GM12878 (cell line): ENCODE data around the gene HOXC9. TPM values are rescaled to one million over a fixed set of nuclear protein-coding genes. Genes with fewer than 3 reads are reported as not detected.
A peak's percentile ranks its signal among the peaks of the same experiment; 100 is the strongest.

Experiments used
- ATAC-seq: fragments of 200-7000 bp; cut with Tn5 transposase; 3 replicates; pipeline ENCODE4 v1.9.1; 2020; ENCODE audit warnings: mild to moderate bottlenecking, moderate library complexity
- BruUV-seq: library from RNA; stranded (reverse); fragments of 400-500 nt; replicated peaks from 2 replicates; lab custom pipeline; 2021; lab: Mats Ljungman, UMichigan
- CTCF ChIA-PET: fragments of 300-600 bp; sonication (Branson Sonifier 250); formaldehyde crosslinking; extraction: SDS; loops from one replicate; lab custom pipeline; 2021; ENCODE audit warnings: inconsistent platforms; lab: Yijun Ruan, JAX
- POLR2A ChIA-PET: fragments of 350-600 bp; formaldehyde crosslinking; extraction: SDS; loops from one replicate; lab custom pipeline; 2021; ENCODE audit warnings: inconsistent platforms; lab: Charles Lee
- RAD21 ChIA-PET: fragments of 300-600 bp; sonication (Branson Sonifier 250); formaldehyde crosslinking; loops from one replicate; lab custom pipeline; 2023; ENCODE audit warnings: antibody characterized with exemption; ENCODE audit not compliant: unreplicated experiment; lab: Charles Lee
- SMC1A ChIA-PET: fragments of 300-600 bp; sonication (Branson Sonifier 250); formaldehyde crosslinking; loops from one replicate; lab custom pipeline; 2023; ENCODE audit not compliant: unreplicated experiment, uncharacterized antibody; lab: Charles Lee
- DNase-seq: peaks from one replicate; pipeline ENCODE4 v3.0.0-alpha.2; 2011; ENCODE audit warnings: low read depth, low spot score
- FAIRE-seq: peaks from 3 replicates; lab custom pipeline; 2011; peaks lifted over from hg19 to GRCh38; lab: Jason Lieb, UNC
- H2AFZ ChIP-seq: 2 replicates; pipeline ENCODE4 v1.6.0; 2011; ENCODE audit warnings: low read depth, low read length, control low read depth; ENCODE audit not compliant: control insufficient read depth
- H3K27ac ChIP-seq: 2 replicates; pipeline ENCODE4 v1.5.1; 2011; ENCODE audit warnings: control low read depth; ENCODE audit not compliant: control insufficient read depth, insufficient read depth
- H3K27me3 ChIP-seq, 2 experiments: replicated peaks in 1 of 2; 2 replicates each; pipeline versions ENCODE4 v1.6.0 to v1.6.1; 2011; ENCODE audit warnings: low read length in 1 of 2; ENCODE audit not compliant: control insufficient read depth in 2 of 2, insufficient read depth in 2 of 2
- H3K36me3 ChIP-seq, 2 experiments: 2 replicates each; pipeline ENCODE4 v1.5.1; 2011; ENCODE audit warnings: low read length in 1 of 2; ENCODE audit not compliant: control insufficient read depth in 2 of 2, insufficient read depth in 2 of 2
- H3K4me1 ChIP-seq: 2 replicates; pipeline ENCODE4 v1.6.1; 2011; ENCODE audit warnings: mild to moderate bottlenecking, low read length, moderate library complexity, mixed read lengths; ENCODE audit not compliant: control insufficient read depth, insufficient read depth
- H3K4me2 ChIP-seq: 2 replicates; pipeline ENCODE4 v1.6.0; 2011; ENCODE audit warnings: control low read depth; ENCODE audit not compliant: control insufficient read depth, insufficient read depth
- H3K4me3 ChIP-seq: fragments of 200-600 bp; sonication (generic); 2 replicates; pipeline ENCODE4 v1.5.1; 2016
- H3K79me2 ChIP-seq: 2 replicates; pipeline ENCODE4 v1.6.0; 2011; ENCODE audit warnings: low read length; ENCODE audit not compliant: control insufficient read depth, insufficient read depth
- H3K9ac ChIP-seq: 2 replicates; pipeline ENCODE4 v1.8.0; 2011; ENCODE audit warnings: low read length, control low read depth, mixed read lengths; ENCODE audit not compliant: control insufficient read depth, insufficient read depth
- H3K9me3 ChIP-seq: replicated peaks from 3 replicates; pipeline ENCODE4 v1.5.1; 2011; ENCODE audit warnings: mild to moderate bottlenecking, low read length; ENCODE audit not compliant: control insufficient read depth, insufficient read depth
- H4K20me1 ChIP-seq: 2 replicates; pipeline ENCODE4 v1.6.0; 2011; ENCODE audit not compliant: control insufficient read depth, insufficient read depth
- NRF1 ChIP-seq: conservative IDR thresholded peaks from 2 replicates; pipeline ENCODE4 v1.6.1; 2011; ENCODE audit warnings: mild to moderate bottlenecking, low read depth, low read length, improper control_type of control experiment
- RAD21 ChIP-seq: IDR thresholded peaks from 2 replicates; pipeline ENCODE4 v1.6.1; 2011; ENCODE audit warnings: mild to moderate bottlenecking, low read depth, low read length, moderate library complexity; ENCODE audit not compliant: insufficient read depth
- SMC3 ChIP-seq: IDR thresholded peaks from 2 replicates; pipeline ENCODE4 v1.6.1; 2011; ENCODE audit warnings: low read length, improper control_type of control experiment, borderline replicate concordance
- TCF7 ChIP-seq: IDR thresholded peaks from 2 replicates; pipeline ENCODE4 v1.6.1; 2014; ENCODE audit warnings: antibody characterized with exemption, borderline replicate concordance
- WGBS: methylation state at CpG from one replicate; pipeline ENCODE4 v1.1.6; 2016; ENCODE audit warnings: low lambda C conversion rate; ENCODE audit not compliant: insufficient replicate concordance, insufficient coverage; ENCODE audit errors: missing lambda C conversion rate; 5-methylcytosine and 5-hydroxymethylcytosine counted together
- in situ Hi-C: fragments of 300-500 bp; cut with MboI; formaldehyde crosslinking; loops from 9 replicates; pipeline ENCODE4 v1.14.3; 2018; ENCODE audit warnings: mixed read lengths
- intact Hi-C: fragments of 100-400 bp; cut with micrococcal nuclease; formaldehyde crosslinking; loops from one replicate; pipeline ENCODE4 v1.14.2; 2022; ENCODE audit not compliant: unreplicated experiment
- polyA plus RNA-seq, 11 experiments: library from polyadenylated mRNA; depleted of rRNA in 4 of 11; unstranded in 6 of 11; stranded (reverse) in 5 of 11; fragments of >200 nt; fragmentation: Nextera tagmentation in 4 of 11; fragmentation: Illumina TruSeq in 1 of 11; extraction: Ambion mirVana in 4 of 11; extraction: Trizol in 1 of 11; gene quantifications; 1 replicate in 1 of 11; 2 replicates in 10 of 11; pipeline versions ENCODE4 v1.2.1 to v1.2.3, GENCODE V29; 2011 to 2016; ENCODE audit warnings: inconsistent platforms in 2 of 11, missing spikeins in 2 of 11, low read depth in 1 of 11
- total RNA-seq, 4 experiments: library from RNA; depleted of rRNA in 3 of 4; stranded (reverse); fragments of >200 nt in 3 of 4; fragmentation: Illumina TruSeq in 1 of 4; extraction: Trizol in 1 of 4; gene quantifications; 2 replicates each; pipeline versions ENCODE4 v1.2.1 to v1.2.3, GENCODE V29; 2013 to 2021
- TF ChIP-seq, protein P1 (sequence below), 3 experiments: IDR thresholded peaks in 2 of 3; conservative IDR thresholded peaks in 1 of 3; 2 replicates each; pipeline ENCODE4 v1.5.1; 2011; ENCODE audit warnings: low read depth in 3 of 3, low read length in 3 of 3, mild to moderate bottlenecking in 3 of 3, control low read depth in 2 of 3, moderate library complexity in 2 of 3, inconsistent platforms in 1 of 3, mixed read lengths in 1 of 3; ENCODE audit not compliant: control insufficient read depth in 2 of 3, insufficient read depth in 1 of 3; ENCODE audit errors: extremely low read depth in 1 of 3

The HOXC9 gene
- total and polyA plus RNA-seq, 10 of the 15 experiments (the other 5 are each of a cell fraction or from before 2014, with no cell fraction given) = not detected

- ChIA-PET SMC1A (interaction anchor here (0.9 to 3.3 kb wide), 9 partner anchors 12 to 224 kb away, joined by 3 to 23 read pairs (median 4); partner anchors contain the start of gene HOXC5), CTCF (interaction anchor here (1.0 to 6.1 kb wide), 11 partner anchors 13 to 375 kb away, joined by 3 to 105 read pairs (median 6); partner anchors contain the start of genes HOXC10, HOXC5 and SMUG1), RAD21 (interaction anchor here (0.5 to 4.5 kb wide), 6 partner anchors 14 to 210 kb away, joined by 3 to 36 read pairs (median 3); partner anchors contain the start of genes HOXC10 and HOXC5), POLR2A (interaction anchor here (0.6 kb wide), 1 partner anchor 283 kb away, joined by 9 read pairs; no protein-coding TSS in a partner anchor)
- peaks cover 6% of the 10 kb centered on the region for H3K4me1 ChIP-seq
- H3K36me3 ChIP-seq = no peaks in the 10 kb centered on the region
- peak; percentile 6; the same call in 1 of the 3 replicates for ATAC-seq
- no peak for DNase-seq
- peaks cover 27 to 36% of the 10 kb centered on the region in 2 experiments for H3K27me3 ChIP-seq
- H3K4me3 ChIP-seq = no peak overlapping the region
- no peaks in the 10 kb centered on the region for H4K20me1 ChIP-seq
- TF ChIP-seq RAD21 (peak; percentile 36; the same call in 1 of the 2 replicates), NRF1 (no peak), TCF7 (no peak), SMC3 (peak; percentile 43; the same call in 1 of the 2 replicates)
- TF ChIP-seq, protein P1, sequence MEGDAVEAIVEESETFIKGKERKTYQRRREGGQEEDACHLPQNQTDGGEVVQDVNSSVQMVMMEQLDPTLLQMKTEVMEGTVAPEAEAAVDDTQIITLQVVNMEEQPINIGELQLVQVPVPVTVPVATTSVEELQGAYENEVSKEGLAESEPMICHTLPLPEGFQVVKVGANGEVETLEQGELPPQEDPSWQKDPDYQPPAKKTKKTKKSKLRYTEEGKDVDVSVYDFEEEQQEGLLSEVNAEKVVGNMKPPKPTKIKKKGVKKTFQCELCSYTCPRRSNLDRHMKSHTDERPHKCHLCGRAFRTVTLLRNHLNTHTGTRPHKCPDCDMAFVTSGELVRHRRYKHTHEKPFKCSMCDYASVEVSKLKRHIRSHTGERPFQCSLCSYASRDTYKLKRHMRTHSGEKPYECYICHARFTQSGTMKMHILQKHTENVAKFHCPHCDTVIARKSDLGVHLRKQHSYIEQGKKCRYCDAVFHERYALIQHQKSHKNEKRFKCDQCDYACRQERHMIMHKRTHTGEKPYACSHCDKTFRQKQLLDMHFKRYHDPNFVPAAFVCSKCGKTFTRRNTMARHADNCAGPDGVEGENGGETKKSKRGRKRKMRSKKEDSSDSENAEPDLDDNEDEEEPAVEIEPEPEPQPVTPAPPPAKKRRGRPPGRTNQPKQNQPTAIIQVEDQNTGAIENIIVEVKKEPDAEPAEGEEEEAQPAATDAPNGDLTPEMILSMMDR (IDR thresholded peaks at IDR 0.05 in 2 of 3, conservative IDR thresholded peaks at IDR 0.05 in 1 of 3; ENCODE audit: control insufficient read depth in 2 of 3, extremely low read depth in 1 of 3, insufficient read depth in 1 of 3, low read depth in 3 of 3, low read length in 3 of 3) = peak in 2 of 3 experiments; percentile 18 to 31; a peak in 2 of 6 replicates
- H3K27ac ChIP-seq = no peak overlapping the region
- in situ Hi-C loops = no loop called here
- no peak overlapping the region for H2AFZ ChIP-seq
- no TSS peak for BruUV-seq
- no peaks in the 10 kb centered on the region for H3K79me2 ChIP-seq
- intact Hi-C loops = loop anchor here (10.0 kb wide), 1 partner anchor 371 kb away; no protein-coding TSS in a partner anchor
- H3K4me2 ChIP-seq = no peak overlapping the region
- no peak overlapping the region for H3K9ac ChIP-seq
- no peaks in the 10 kb centered on the region for H3K9me3 ChIP-seq
- FAIRE-seq = no peak
- 33% methylated on average over 20 of the region's 20 CpGs for WGBS
Measured at GRCh38 chr12:54004063-54004840, 4.3 kb downstream of the HOXC9 start.
